Activated CD8-positive, alpha-beta memory T cell treated with anti-CD3 and anti-CD28 coated beads for 4 hours (primary cell): ENCODE results near the gene PPIL6.
A peak's percentile ranks its signal among the peaks of the same experiment; 100 is the strongest.

Source experiments
- DNase-seq, 2 donors: peaks; one replicate each; pipeline ENCODE4 v3.0.0-alpha.2; 2020; ENCODE audit warnings: low read depth in 2 of 2

Gene PPIL6

GRCh38 chr6:109440331-109441068, at the start of gene PPIL6, which contains the start of gene SMPD2:
Gene PPIL6 (minus strand): TSS chr6:109440628. CDS start chr6:109440590, 38 bp downstream.
Gene SMPD2 (plus strand): TSS chr6:109440724. CDS start chr6:109441122, 398 bp downstream.
- peak; percentile 59 to 66 for DNase-seq

GRCh38 chr6:109488001-109488400, 47.6 kb upstream of the PPIL6 start:
- no peak for DNase-seq

- no peak for DNase-seq
These were observed 45.6 kb upstream of the PPIL6 start for GRCh38 chr6:109486068-109486467.

DNA sequence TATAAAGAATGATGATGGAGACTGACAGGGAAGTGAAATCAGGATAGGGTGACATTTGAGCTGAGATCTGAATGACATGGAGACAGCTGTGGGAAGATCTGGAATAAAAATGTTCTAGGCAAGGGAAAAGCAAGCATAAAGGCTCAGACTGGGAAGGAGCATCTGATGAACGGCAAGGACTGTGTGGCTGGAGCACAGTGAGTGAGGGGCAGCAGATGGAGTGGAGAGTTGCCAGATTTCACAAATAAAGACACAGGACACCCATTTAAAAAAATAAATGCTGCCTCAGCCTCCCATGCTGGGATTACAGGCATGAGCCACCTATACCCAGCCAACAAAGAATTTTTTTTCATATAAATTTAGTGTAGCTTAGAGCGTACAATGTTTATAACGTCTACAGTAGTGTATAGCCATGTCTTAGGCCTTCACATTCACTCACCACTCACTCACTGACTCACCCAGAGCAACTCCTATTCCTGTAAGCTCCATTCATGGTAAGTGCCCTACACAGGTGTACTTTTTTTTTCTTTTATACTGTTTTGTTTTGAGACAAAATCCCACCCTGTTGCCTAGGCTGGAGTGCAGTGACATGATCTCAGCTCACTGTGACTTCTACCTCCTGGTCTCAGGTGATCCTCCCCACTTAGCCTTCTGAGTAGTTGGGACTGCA, 45.0 kb upstream of the PPIL6 start:
- no peak for DNase-seq

- no peak for DNase-seq
These were observed 43.7 kb upstream of the PPIL6 start for GRCh38 chr6:109484122-109484521.

- no peak for DNase-seq
These were observed 43.3 kb upstream of the PPIL6 start for GRCh38 chr6:109483735-109484057.

DNA sequence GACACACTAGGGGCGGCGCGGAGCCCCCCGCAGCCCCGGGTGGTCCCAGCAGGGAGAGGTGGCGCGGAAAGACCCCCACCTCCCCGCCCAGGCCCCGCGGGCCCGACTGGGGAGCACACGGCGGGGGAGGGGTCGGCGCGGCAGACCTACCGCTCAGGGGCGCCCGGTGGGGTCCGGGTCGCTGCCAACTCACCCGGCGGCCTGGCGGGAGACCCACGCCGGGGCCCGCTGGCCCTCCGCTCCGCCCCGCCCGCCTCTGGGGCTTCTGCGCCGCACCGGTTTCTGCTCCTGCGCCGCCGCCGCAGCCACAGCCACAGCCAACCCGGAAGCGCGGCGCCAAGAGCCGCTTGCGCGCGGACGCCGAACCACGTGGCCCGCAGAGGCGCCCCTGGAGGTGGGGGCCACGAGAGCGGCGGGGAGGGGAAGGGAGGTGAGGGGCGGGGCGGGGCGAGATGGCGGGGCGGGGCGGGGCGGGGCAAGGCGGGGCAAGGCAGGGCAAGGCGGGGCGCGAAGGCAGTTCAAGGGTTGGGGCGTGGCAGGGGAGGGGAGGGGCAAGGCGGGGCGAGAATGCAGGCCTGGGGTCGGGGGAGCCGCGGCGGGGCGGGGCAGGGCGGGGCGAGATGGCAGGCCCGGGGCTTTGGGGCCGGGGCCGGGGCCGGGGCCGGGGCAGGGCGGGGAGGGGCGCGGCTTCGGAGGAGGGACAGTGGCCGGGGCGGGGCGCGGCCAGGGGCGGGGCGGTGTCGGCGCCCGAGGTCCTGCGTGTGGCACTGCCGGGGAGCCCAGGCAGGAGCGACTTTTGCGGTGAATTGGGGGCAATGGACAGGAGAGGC, 42.7 kb upstream of the PPIL6 start, which contains the start of gene ZBTB24:
Gene ZBTB24 (minus strand): TSS at position 315 of the 830 bp plus-strand sequence. CDS start 1,193 bp downstream, outside the sequence.
- peak; percentile 67 to 77 for DNase-seq

GRCh38 chr6:109480993-109481480, 40.6 kb upstream of the PPIL6 start:
- no peak for DNase-seq

GRCh38 chr6:109478841-109479624, 38.6 kb upstream of the PPIL6 start:
- DNase-seq, result no peak

- DNase-seq, result no peak
These were observed 37.9 kb upstream of the PPIL6 start for GRCh38 chr6:109478222-109478805.

DNA sequence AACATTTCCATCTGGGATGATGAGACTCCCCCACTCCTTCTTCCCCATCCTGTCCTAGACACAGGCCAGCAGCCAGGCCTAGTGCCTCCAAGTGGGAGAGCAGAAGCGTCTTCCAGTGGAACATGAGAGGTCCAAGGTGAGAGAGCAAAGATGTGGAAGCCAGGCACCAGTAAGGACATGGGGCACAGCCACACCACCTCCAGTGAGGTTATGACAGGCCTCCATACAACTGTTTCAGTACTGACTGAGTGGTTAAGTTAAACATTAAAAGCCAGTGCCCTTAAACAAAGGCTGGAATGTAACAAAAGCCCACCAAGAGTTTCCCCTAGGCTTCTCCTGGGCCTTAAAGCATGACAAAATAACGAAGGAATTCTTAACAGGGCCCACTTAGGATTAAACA, 37.3 kb upstream of the PPIL6 start:
- DNase-seq, result no peak

GRCh38 chr6:109477184-109477583, 36.8 kb upstream of the PPIL6 start:
- DNase-seq, result no peak

- DNase-seq, result no peak
These were observed 35.2 kb upstream of the PPIL6 start for GRCh38 chr6:109475625-109476024.

DNA sequence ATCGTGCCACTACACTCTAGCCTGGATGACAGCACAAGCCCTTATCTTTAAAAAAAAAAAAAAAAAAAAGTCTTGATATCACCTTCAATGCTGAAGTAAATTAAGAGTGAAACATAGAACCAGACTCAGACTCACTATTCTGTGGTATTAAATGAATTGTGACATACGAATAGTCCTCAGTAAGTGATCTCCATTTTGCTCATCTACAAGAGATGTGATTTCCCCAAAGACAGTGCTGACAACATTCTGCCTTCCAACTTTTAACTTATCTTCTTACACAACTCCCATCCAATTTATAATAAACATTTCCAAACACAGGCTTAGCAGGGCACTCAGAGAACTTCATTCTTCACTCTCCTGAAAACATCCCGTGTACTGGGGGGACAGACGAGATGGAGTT, 34.6 kb upstream of the PPIL6 start:
- no peak for DNase-seq

GRCh38 chr6:109473120-109473519, 32.7 kb upstream of the PPIL6 start:
- no peak for DNase-seq

DNA sequence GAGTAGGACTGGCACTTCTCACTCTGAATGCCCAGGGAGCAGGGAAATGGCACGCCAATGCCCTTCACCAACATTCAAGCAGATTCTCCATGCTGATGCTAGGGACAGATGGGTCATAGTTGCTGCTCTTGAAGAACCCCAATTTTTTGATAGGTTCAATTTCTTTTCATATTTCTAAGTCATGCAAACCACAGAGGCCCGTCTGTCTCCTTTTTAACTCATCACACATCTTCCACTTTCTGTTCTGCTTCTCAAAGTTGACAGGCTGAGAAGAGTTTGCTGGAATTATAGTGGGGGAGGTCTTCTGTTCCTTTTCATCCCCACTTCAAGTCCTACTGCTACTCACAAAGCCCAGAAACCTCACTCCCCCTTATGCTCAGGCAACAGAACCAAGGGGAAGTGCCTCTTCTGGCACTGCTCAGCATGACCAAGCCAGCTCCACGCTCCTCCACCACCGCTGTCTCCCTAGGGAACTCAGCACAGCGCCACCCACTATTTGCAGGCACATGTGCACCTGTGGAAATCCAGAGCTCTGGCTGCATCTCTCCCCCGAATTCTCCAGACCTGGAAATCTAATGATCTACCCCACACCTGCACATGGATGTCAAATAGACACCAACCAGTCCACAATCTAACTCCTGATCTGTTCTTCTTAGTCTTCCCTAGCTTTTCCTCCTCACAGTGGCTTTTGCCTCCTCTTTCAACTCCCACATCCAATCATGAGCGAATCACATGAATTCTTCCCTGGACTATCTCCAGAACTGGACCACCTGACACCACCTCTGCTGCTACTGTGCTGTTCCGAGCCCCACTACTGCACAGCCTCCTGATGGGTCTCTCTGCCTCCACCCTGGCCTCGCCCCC, 31.9 kb upstream of the PPIL6 start:
- no peak for DNase-seq

DNA sequence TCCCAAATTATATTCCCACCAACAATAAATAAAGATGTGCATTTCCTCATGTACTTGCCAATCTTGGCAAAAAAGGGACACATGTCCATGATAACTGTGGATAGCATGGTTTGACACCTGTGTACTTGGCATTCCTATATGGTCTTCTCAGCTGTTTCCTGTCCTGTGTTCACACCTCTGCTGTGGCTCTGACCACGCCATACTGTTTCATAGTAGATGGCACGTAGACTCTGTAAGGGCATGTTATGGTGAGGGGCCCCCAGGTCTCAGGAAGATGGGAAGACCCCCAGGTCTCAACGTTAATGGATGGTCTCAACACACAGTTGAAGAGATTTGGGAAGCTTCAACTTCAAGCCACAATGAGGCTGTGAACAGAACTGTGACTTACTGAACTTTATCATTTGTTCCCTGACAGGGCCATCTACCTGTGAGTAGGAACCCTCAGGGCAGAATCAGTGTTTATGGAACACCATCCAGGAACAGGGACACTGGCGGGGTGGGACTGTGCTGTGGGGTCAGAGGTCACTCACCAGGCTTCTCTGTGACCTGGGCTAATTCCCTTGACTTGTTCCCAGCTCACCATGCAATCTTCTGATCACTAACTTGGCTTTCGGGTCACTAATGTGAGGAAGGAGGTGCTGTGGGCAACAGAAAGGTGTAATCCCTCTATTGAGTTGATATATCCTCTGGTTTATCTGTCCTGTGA, 30.8 kb upstream of the PPIL6 start:
- DNase-seq, result no peak

DNA sequence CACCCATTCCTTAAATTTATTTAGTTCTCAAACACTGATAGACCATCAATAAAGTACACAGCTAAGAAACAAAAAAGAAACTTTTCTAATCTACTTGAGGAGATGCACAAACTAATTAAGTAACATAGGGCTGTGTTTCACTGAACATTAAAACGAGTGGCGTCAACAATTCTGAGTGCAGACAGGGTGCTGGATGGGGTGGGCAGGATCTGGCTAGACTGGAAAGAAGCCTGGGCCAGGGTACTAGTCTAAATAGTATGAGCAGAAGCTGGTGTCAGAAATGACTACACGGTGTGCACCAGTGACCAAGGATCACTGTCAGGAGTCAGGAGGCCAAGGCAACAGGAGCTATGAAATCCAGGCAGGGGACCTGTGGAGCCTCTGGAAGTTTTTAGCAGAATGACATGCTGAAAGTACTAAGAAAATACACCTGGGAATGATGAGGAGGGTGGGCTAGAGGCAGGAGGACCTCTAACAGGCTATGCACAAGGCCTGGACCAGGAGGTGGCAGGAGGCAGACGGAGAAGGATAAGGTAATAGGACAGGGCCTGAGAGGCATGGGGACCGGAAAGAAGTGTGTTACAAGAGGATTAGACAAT, 29.3 kb upstream of the PPIL6 start:
- no peak for DNase-seq

DNA sequence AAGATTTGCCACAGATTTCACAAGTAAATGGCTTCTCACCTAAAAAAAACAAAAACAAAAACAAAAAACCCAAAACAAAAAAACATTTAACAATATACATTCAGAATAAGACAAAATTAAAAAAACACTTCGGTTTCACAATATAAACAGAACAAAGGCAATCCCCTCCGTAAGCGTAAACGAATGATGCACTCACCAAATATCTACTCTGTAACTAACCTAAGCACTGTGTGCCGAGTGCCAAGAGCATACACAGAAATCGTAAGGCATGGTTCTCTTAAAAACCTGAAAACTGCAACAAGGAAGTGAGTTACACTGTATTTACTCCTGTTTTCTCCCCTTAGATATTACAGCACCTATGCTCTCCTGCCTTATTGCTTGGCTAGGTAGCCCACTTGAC, 27.3 kb upstream of the PPIL6 start:
- no peak for DNase-seq
